Nephron progenitor cell (in vitro differentiated cells): ENCODE results near the gene GSN.
A peak's percentile ranks its signal among the peaks of the same experiment; 100 is the strongest.

Experiments
- DNase-seq: peaks from one replicate; pipeline ENCODE4 v3.0.0; 2021
- H3K27ac Mint-ChIP-seq: 2 replicates; pipeline ENCODE4 v1.8.0; 2021; ENCODE audit warnings: mild to moderate bottlenecking, moderate library complexity, mixed read lengths
- H3K27me3 Mint-ChIP-seq: 2 replicates; pipeline ENCODE4 v1.8.0; 2021; ENCODE audit warnings: mild to moderate bottlenecking, low read depth, mixed read lengths; ENCODE audit not compliant: poor library complexity
- H3K36me3 Mint-ChIP-seq: 2 replicates; pipeline ENCODE4 v1.8.0; 2021; ENCODE audit warnings: low read depth, mixed read lengths
- H3K4me1 Mint-ChIP-seq: 2 replicates; pipeline ENCODE4 v1.8.0; 2021; ENCODE audit warnings: mixed read lengths
- H3K4me3 Mint-ChIP-seq: 2 replicates; pipeline ENCODE4 v1.8.0; 2021; ENCODE audit warnings: mild to moderate bottlenecking, moderate library complexity, mixed read lengths
- H3K9me3 Mint-ChIP-seq: 2 replicates; pipeline ENCODE4 v1.8.0; 2021; ENCODE audit warnings: mild to moderate bottlenecking, moderate library complexity, mixed read lengths
- TF ChIP-seq, protein P1 (sequence below): fragments of 200-600 bp; sonication (generic); IDR thresholded peaks from 2 replicates; pipeline ENCODE4 v1.5.0; 2021; ENCODE audit warnings: antibody characterized with exemption

Gene GSN

DNA sequence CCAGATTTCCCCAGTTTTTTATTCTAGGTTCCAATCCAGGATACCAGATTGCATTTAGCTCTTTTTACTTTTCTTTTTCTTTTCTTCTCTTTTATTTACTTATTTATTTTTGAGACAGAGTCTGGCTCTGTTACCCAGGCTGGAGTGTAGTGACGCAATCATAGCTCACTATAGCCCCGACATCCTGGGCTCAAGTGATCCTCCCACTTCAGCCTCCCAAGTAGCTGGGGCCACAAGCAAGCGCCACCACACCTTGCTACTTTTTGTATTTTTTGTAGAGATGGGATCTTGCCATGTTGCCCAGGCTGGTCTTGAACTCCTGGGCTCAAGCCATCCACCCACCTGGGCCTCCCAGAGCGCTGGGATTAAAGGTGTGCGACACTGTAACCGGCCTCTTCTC is 48.4 kb downstream of the GSN start:
- no peak overlapping the region for H3K4me3 Mint-ChIP-seq
- no peaks in the 10 kb centered on the region for H3K9me3 Mint-ChIP-seq
- DNase-seq = no peak
- TF ChIP-seq, protein P1, sequence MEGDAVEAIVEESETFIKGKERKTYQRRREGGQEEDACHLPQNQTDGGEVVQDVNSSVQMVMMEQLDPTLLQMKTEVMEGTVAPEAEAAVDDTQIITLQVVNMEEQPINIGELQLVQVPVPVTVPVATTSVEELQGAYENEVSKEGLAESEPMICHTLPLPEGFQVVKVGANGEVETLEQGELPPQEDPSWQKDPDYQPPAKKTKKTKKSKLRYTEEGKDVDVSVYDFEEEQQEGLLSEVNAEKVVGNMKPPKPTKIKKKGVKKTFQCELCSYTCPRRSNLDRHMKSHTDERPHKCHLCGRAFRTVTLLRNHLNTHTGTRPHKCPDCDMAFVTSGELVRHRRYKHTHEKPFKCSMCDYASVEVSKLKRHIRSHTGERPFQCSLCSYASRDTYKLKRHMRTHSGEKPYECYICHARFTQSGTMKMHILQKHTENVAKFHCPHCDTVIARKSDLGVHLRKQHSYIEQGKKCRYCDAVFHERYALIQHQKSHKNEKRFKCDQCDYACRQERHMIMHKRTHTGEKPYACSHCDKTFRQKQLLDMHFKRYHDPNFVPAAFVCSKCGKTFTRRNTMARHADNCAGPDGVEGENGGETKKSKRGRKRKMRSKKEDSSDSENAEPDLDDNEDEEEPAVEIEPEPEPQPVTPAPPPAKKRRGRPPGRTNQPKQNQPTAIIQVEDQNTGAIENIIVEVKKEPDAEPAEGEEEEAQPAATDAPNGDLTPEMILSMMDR = no peak
- peaks cover 21% of the 10 kb centered on the region for H3K36me3 Mint-ChIP-seq
- H3K27me3 Mint-ChIP-seq = peaks cover 3% of the 10 kb centered on the region
- no peak overlapping the region for H3K27ac Mint-ChIP-seq
- no peaks in the 10 kb centered on the region for H3K4me1 Mint-ChIP-seq

DNA sequence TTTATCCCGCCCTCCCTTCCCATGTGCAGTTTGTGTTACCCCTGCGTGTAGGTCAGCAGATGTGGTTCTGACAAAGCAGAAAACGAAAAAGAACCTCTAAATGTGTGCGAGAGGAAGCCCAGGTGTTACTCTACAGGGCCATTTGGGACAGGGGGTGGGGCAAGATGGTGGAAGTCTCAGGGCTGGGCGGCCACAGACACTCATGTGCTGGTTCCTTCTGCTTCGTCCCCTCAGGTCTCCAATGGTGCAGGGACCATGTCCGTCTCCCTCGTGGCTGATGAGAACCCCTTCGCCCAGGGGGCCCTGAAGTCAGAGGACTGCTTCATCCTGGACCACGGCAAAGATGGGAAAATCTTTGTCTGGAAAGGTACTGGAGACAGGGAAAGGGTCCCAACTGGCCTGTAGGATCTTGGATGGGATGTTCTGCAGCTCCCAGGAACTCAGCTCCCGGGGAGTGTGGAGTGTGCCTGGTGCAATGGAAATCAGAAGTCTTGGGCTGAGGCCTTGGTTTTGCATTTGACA is 49.0 kb downstream of the GSN start:
- TF ChIP-seq, protein P1 = no peak
- no peaks in the 10 kb centered on the region for H3K9me3 Mint-ChIP-seq
- peaks cover 17% of the 10 kb centered on the region for H3K36me3 Mint-ChIP-seq
- no peaks in the 10 kb centered on the region for H3K4me1 Mint-ChIP-seq
- peaks cover 3% of the 10 kb centered on the region for H3K27me3 Mint-ChIP-seq
- no peak for DNase-seq
- no peak overlapping the region for H3K4me3 Mint-ChIP-seq
- H3K27ac Mint-ChIP-seq = no peak overlapping the region

DNA sequence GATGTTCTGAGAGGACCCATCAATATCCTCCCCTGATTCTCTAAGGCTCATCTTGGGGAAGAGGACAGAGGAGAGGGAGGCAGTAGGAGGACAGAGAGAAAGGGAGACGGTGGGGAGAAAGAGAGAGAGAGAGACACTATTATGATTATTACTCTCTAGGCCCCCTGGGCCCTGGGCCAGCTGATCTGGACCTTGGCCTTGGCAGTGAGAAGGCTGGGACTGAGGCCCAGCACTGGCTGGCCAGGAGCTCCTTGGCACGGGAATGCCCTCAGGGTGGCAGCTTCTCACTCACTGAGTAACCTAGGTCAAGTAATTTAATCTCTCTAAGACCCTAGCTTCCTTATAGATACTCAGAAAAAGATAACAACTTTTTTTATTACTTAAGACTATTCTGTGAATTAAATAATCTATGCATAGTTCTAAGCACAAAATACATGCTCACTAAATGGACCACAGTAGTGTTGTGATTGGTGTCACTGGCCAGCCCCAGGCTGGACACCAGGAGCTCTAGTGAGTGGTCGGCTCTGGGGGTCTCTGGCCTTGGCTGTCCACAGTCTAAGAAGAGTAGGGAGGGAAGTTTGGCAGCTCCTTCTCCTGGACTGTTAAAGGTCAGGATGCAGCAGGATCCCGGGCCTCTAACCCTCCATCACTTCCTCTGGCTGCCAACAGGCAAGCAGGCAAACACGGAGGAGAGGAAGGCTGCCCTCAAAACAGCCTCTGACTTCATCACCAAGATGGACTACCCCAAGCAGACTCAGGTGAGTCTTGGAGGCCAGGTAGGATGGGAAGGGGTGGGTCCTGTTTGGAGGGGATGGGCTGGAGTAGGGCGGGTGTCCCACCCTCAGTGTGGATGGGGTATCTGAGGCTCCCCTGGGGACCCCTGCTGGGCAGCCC is 50.0 kb downstream of the GSN start:
- no peak overlapping the region for H3K4me3 Mint-ChIP-seq
- TF ChIP-seq, protein P1 = no peak
- peaks cover 3% of the 10 kb centered on the region for H3K27me3 Mint-ChIP-seq
- H3K9me3 Mint-ChIP-seq = no peaks in the 10 kb centered on the region
- H3K36me3 Mint-ChIP-seq = peaks cover 25% of the 10 kb centered on the region
- DNase-seq = no peak
- no peaks in the 10 kb centered on the region for H3K4me1 Mint-ChIP-seq
- H3K27ac Mint-ChIP-seq = peak overlapping the region; percentile 79

DNA sequence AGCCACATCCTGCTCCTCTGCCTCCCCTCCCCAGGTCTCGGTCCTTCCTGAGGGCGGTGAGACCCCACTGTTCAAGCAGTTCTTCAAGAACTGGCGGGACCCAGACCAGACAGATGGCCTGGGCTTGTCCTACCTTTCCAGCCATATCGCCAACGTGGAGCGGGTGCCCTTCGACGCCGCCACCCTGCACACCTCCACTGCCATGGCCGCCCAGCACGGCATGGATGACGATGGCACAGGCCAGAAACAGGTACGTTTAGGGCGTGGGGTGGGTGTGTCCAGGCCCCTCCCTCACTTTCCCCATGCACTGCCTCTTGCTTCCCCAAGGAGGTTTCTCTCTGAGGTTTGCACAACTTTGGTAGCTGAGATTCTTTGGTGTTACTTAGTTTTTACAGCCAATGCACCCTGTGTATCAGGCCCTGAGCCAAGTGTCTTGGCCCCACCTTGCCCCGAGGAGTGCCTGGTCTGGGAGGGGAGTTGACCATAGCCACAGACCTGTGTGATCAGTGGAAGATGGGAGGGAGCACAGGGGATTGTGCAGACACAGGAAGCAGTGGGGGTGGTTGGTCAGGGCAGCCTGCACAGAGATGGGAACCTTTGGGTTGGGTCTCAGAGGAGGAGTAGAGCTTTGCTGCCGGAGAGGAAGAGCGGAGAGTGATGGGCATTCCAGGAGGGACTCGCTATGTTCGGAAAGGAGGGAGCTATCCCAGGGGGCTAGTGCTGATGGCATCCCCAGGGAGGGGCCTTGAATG is 50.8 kb downstream of the GSN start:
- Mint-ChIP-seq H3K9me3 (no peaks in the 10 kb centered on the region), H3K4me1 (no peaks in the 10 kb centered on the region), H3K36me3 (peaks cover 27% of the 10 kb centered on the region), H3K4me3 (no peak overlapping the region), H3K27ac (no peak overlapping the region), H3K27me3 (peaks cover 3% of the 10 kb centered on the region)
- no peak for DNase-seq
- TF ChIP-seq, protein P1 = no peak

DNA sequence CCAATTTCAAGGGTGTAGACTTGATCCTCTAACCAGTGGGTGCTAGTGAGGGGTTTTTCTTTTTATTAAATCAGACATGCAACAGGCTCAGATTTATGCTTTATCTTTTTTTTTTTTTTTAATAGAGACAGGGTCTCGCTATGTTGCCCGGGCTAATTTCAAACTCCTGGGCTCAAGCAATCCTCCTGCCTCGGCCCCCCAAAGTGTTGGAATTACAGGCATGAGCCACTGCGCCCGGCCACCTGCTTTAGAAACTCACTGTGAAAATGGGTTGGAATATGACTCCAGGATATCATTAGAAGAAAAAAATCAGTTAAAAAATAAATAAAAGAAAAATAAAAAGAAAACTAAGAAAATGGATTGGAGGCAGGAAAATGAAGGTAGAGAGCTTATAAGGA is 51.4 kb downstream of the GSN start:
- Mint-ChIP-seq H3K27me3 (peaks cover 3% of the 10 kb centered on the region), H3K36me3 (peaks cover 22% of the 10 kb centered on the region), H3K27ac (no peak overlapping the region), H3K4me3 (no peak overlapping the region), H3K9me3 (no peaks in the 10 kb centered on the region), H3K4me1 (no peaks in the 10 kb centered on the region)
- no peak for DNase-seq
- TF ChIP-seq, protein P1 = no peak
